ENCODE data around the gene GP1BB. TPM values are rescaled to one million over a fixed set of nuclear protein-coding genes. Genes with fewer than 3 reads are reported as not detected.
"Not testable (repeated sequence)": the region's sequence is repeated elsewhere in the genome, so short reads cannot be mapped to it uniquely, and the experiment has no call there.

Gene GP1BB
- total RNA-seq, 3 donors from 2014 or later (not counting 1 experiment from before 2014, with no cell fraction given) = 0.39 to 7.8 (median 4.2) TPM

- Histone ChIP-seq H3K4me1 (ENCODE audit: control insufficient read depth, insufficient read depth, low read length) (peaks cover 17% of the 10 kb centered on the region), H3K27ac (ENCODE audit: low read length) (no peak overlapping the region), H3K36me3 (ENCODE audit: control insufficient read depth, insufficient read depth, low read length) (no peaks in the 10 kb centered on the region), H3K4me3 (ENCODE audit: low read length) (no peak overlapping the region), H3K27me3 (ENCODE audit: control insufficient read depth, insufficient read depth, low read length) (peaks cover 18% of the 10 kb centered on the region), H3K9me3 (ENCODE audit: control insufficient read depth, insufficient read depth, low read length) (no peaks in the 10 kb centered on the region)
- Mint-ChIP-seq H3K27ac (no peak overlapping the region), H3K4me3 (peak overlapping the region; percentile 60), H3K27me3 (ENCODE audit: low read depth in 2 of 2) (peaks cover 19 to 30% of the 10 kb centered on the region in 2 donors), H3K36me3 (no peaks in the 10 kb centered on the region), H3K9me3 (no peaks in the 10 kb centered on the region), H3K4me1 (peaks cover 0 to 15% of the 10 kb centered on the region in 2 donors)
- ATAC-seq (no peak), DNase-seq (no peak)
- TF ChIP-seq CTCF (IDR thresholded peaks at IDR 0.05) = no peak
- intact Hi-C loops (cut with micrococcal nuclease) = no loop called here
- 87% methylated on average over 45 of the region's 45 CpGs for WGBS (ENCODE audit: insufficient coverage)
Observed at GRCh38 chr22:19724927-19725661, 1.8 kb downstream of the GP1BB start.

GRCh38 chr22:19726064-19726788 lies 2.9 kb downstream of the GP1BB start:
- H3K27ac Mint-ChIP-seq; H3K36me3 ChIP-seq (ENCODE audit: control insufficient read depth, insufficient read depth, low read length); H3K36me3 Mint-ChIP-seq; H3K9me3 ChIP-seq (ENCODE audit: control insufficient read depth, insufficient read depth, low read length); H3K4me3 ChIP-seq (ENCODE audit: low read length); H3K9me3 Mint-ChIP-seq; H3K4me3 Mint-ChIP-seq; intact Hi-C loops (cut with micrococcal nuclease); ATAC-seq; H3K27ac ChIP-seq (ENCODE audit: low read length); DNase-seq: not testable (repeated sequence)
- Histone ChIP-seq H3K27me3 (ENCODE audit: control insufficient read depth, insufficient read depth, low read length) (peaks cover 18% of the 10 kb centered on the region), H3K4me1 (ENCODE audit: control insufficient read depth, insufficient read depth, low read length) (peaks cover 26% of the 10 kb centered on the region)
- H3K4me1 Mint-ChIP-seq = peaks cover 0 to 21% of the 10 kb centered on the region in 2 donors
- H3K27me3 Mint-ChIP-seq (ENCODE audit: low read depth in 2 of 2) = peaks cover 8 to 22% of the 10 kb centered on the region in 2 donors
- 92% methylated on average over 96 of the region's 96 CpGs for WGBS (ENCODE audit: insufficient coverage)

- DNase-seq = no peak
- no peak overlapping the region for H3K27ac Mint-ChIP-seq
- intact Hi-C loops (cut with micrococcal nuclease) = no loop called here
- H3K4me3 Mint-ChIP-seq = no peak overlapping the region
- WGBS (ENCODE audit: insufficient coverage) = 81% methylated on average over 61 of the region's 61 CpGs
- H3K36me3 Mint-ChIP-seq = no peaks in the 10 kb centered on the region
- TF ChIP-seq CTCF (IDR thresholded peaks at IDR 0.05) = no peak
- Histone ChIP-seq H3K27me3 (ENCODE audit: control insufficient read depth, insufficient read depth, low read length) (peaks cover 16% of the 10 kb centered on the region), H3K4me3 (ENCODE audit: low read length) (no peak overlapping the region), H3K4me1 (ENCODE audit: control insufficient read depth, insufficient read depth, low read length) (peaks cover 27% of the 10 kb centered on the region), H3K9me3 (ENCODE audit: control insufficient read depth, insufficient read depth, low read length) (no peaks in the 10 kb centered on the region), H3K36me3 (ENCODE audit: control insufficient read depth, insufficient read depth, low read length) (no peaks in the 10 kb centered on the region), H3K27ac (ENCODE audit: low read length) (no peak overlapping the region)
- H3K4me1 Mint-ChIP-seq = peaks cover 0 to 21% of the 10 kb centered on the region in 2 donors
- no peaks in the 10 kb centered on the region for H3K9me3 Mint-ChIP-seq
- ATAC-seq = no peak
- peaks cover 8 to 19% of the 10 kb centered on the region in 2 donors for H3K27me3 Mint-ChIP-seq (ENCODE audit: low read depth in 2 of 2)
Observed at GRCh38 chr22:19727310-19728150, 4.2 kb downstream of the GP1BB start.
